Thyroid gland (tissue), 4 donors: Measurements from ENCODE around the gene AKAP10. TPM values are rescaled to one million over a fixed set of nuclear protein-coding genes. Genes with fewer than 3 reads are reported as not detected.
"Not testable (repeated sequence)": the region's sequence is repeated elsewhere in the genome, so short reads cannot be mapped to it uniquely, and the experiment has no call there.

Experiments used
- DNase-seq, 2 donors: peaks; one replicate each; pipeline ENCODE4 v3.0.0-alpha.2; 2019
- H3K27ac ChIP-seq, 3 donors: fragments of 200-600 bp; sonication (generic); 1 replicate in 2 of 3; 2 replicates in 1 of 3; pipeline ENCODE4 v1.5.1; 2016 to 2019; ENCODE audit warnings: mild to moderate bottlenecking in 1 of 3, moderate library complexity in 1 of 3
- H3K27me3 ChIP-seq: fragments of 200-600 bp; sonication (generic); one replicate; pipeline ENCODE4 v1.5.1; 2019
- H3K36me3 ChIP-seq, 2 donors: fragments of 200-600 bp; sonication (generic); one replicate each; pipeline ENCODE4 v1.5.1; 2016 to 2019
- H3K4me1 ChIP-seq, 2 donors: fragments of 200-600 bp; sonication (generic); one replicate each; pipeline ENCODE4 v1.5.1; 2017 to 2019
- H3K4me3 ChIP-seq, 3 donors: fragments of 200-600 bp; sonication (generic); replicated peaks in 1 of 3; 1 replicate in 2 of 3; 2 replicates in 1 of 3; pipeline ENCODE4 v1.5.1; 2016; ENCODE audit warnings: mild to moderate bottlenecking in 1 of 3
- H3K9me3 ChIP-seq: fragments of 200-600 bp; sonication (generic); one replicate; pipeline ENCODE4 v1.5.1; 2017
- POLR2A ChIP-seq, 2 donors: fragments of 450-650 bp; IDR thresholded peaks; one replicate each; pipeline ENCODE4 v1.6.1; 2017; ENCODE audit warnings: antibody characterized with exemption in 2 of 2, mild to moderate bottlenecking in 2 of 2, moderate library complexity in 1 of 2
- WGBS, 2 donors: methylation state at CpG; one replicate each; pipeline ENCODE4 v1.1.5; 2017; 5-methylcytosine and 5-hydroxymethylcytosine counted together
- intact Hi-C: fragments of 100-400 bp; cut with DNase I; formaldehyde crosslinking; loops from one replicate; pipeline ENCODE4 v1.15.1; 2023
- total RNA-seq, 4 donors: library from RNA; depleted of rRNA; stranded (reverse); fragments of >200 nt; gene quantifications; one replicate each; pipeline ENCODE4 v1.2.3, GENCODE V29; 2016
- TF ChIP-seq, protein P1 (sequence below), 6 experiments: fragments of 200-600 bp in 3 of 6; fragments of 450-650 bp in 3 of 6; sonication (generic) in 3 of 6; IDR thresholded peaks; one replicate each; pipeline ENCODE4 v1.5.1; 2016 to 2019; ENCODE audit warnings: antibody characterized with exemption in 6 of 6, mild to moderate bottlenecking in 2 of 6, inconsistent platforms in 1 of 6, moderate library complexity in 1 of 6

Gene AKAP10
- total RNA-seq, 4 donors from 2014 or later: 34.6 to 65.0 (median 42.0) TPM

DNA sequence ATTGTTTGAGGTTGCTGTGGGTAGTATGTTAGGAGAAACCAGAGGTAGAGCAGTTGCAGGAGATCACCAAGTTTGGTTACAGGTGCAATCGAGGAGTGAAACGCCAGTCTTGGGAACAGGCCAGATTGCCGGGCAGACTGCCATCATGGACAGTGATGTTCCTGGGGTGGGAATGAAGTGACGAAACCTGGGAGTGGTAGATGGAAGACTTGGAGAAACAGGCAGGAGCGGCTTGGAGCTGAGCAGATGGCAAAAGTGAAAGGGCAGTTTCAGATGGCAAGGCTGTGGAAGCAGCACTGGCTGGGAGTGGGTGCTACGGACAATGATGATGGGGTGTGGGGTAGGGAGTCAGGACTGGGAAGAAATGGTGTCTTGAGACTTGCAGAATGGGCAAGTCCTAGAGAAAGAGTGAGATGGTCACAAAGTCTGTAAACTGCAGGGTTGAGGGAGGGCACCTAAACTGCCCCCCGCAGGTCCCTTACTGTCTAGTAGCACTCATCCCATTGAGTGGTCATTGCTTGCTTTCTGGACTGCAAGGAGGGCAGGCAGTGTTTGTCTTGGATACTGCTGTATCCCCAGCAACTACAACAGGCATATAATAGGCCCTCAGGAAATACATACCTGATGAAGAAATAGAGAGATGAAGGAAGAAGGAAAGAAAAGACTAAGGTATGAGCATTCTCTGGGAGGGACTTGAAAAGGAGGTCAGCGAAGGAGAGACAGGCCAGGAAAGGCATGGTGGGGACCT, 80.4 kb downstream of the AKAP10 start:
- Histone ChIP-seq H3K4me1 (peaks cover 0 to 3% of the 10 kb centered on the region in 2 donors), H3K9me3 (no peaks in the 10 kb centered on the region), H3K36me3 (no peaks in the 10 kb centered on the region), H3K27me3 (no peaks in the 10 kb centered on the region), H3K4me3 (no peak overlapping the region), H3K27ac (no peak overlapping the region)
- intact Hi-C loops: no loop called here
- TF ChIP-seq, protein P1, sequence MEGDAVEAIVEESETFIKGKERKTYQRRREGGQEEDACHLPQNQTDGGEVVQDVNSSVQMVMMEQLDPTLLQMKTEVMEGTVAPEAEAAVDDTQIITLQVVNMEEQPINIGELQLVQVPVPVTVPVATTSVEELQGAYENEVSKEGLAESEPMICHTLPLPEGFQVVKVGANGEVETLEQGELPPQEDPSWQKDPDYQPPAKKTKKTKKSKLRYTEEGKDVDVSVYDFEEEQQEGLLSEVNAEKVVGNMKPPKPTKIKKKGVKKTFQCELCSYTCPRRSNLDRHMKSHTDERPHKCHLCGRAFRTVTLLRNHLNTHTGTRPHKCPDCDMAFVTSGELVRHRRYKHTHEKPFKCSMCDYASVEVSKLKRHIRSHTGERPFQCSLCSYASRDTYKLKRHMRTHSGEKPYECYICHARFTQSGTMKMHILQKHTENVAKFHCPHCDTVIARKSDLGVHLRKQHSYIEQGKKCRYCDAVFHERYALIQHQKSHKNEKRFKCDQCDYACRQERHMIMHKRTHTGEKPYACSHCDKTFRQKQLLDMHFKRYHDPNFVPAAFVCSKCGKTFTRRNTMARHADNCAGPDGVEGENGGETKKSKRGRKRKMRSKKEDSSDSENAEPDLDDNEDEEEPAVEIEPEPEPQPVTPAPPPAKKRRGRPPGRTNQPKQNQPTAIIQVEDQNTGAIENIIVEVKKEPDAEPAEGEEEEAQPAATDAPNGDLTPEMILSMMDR (IDR thresholded peaks at IDR 0.05): no peak
- TF ChIP-seq POLR2A (IDR thresholded peaks at IDR 0.05): no peak
- WGBS, 2 donors: 59 to 62% methylated on average over 8 of the region's 8 CpGs
- DNase-seq: peak; percentile 49 to 65

DNA sequence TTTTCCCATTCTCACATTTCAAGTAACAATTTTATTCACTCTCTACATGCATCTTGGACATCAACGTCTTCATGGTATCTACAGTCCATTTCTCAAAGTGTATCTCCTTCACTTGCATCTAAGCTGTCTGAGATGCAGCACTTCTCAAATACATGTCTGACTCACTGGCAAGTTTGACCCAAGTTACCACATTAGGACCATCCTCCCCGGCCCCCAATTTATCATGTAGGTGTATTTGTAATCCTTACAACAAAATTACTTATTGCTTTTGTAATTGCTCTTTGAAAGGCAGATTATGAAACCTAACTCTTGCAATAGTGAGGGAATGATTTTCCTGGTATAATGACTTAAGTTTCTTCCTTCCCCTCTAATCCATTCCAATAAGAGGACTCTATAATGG, 80.9 kb downstream of the AKAP10 start:
- WGBS, 2 donors: 89 to 92% methylated on average over 2 of the region's 2 CpGs
- Histone ChIP-seq H3K9me3 (no peaks in the 10 kb centered on the region), H3K27me3 (no peaks in the 10 kb centered on the region), H3K4me3 (no peak overlapping the region), H3K36me3 (no peaks in the 10 kb centered on the region), H3K27ac (no peak overlapping the region), H3K4me1 (peaks cover 0 to 3% of the 10 kb centered on the region in 2 donors)
- no peak for DNase-seq
- intact Hi-C loops: no loop called here
- TF ChIP-seq POLR2A (IDR thresholded peaks at IDR 0.05): no peak
- TF ChIP-seq, protein P1 (IDR thresholded peaks at IDR 0.05): no peak

DNA sequence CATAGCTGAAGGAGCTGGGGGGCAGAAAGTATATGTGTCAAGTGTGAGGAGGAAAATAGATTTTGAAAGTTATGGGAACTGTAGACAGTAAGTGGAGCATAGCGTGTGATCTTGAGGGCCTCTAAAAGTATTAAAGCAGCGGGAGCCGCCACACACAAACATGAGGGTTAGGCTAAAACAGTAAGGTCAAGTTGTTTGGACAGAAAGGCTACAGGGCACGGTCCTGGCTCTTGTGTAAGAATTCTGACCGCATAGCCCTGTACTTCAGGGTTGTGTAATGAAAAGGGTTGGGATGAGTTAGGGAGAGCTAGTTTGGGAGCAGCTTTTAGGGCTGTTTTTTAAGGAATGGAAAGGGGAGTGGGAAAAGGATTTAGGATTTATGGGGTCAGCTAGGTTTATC, 87.1 kb downstream of the AKAP10 start:
- H3K4me1 ChIP-seq, H3K36me3 ChIP-seq, intact Hi-C loops, H3K9me3 ChIP-seq, H3K4me3 ChIP-seq, H3K27me3 ChIP-seq, H3K27ac ChIP-seq, DNase-seq: not testable (repeated sequence)
- WGBS, 2 donors: 89 to 90% methylated on average over 5 of the region's 5 CpGs

GRCh38 chr17:19890001-19890400, 87.6 kb downstream of the AKAP10 start:
- DNase-seq, H3K36me3 ChIP-seq, H3K4me3 ChIP-seq, H3K27me3 ChIP-seq, intact Hi-C loops, H3K27ac ChIP-seq, H3K4me1 ChIP-seq, H3K9me3 ChIP-seq: not testable (repeated sequence)
- 94 to 98% methylated on average over 5 of the region's 5 CpGs for WGBS, 2 donors

GRCh38 chr17:19886116-19886515, 91.5 kb downstream of the AKAP10 start:
- H3K27ac ChIP-seq: no peak overlapping the region
- H3K4me1 ChIP-seq: no peaks in the 10 kb centered on the region
- no peaks in the 10 kb centered on the region for H3K9me3 ChIP-seq
- no peaks in the 10 kb centered on the region for H3K36me3 ChIP-seq
- TF ChIP-seq POLR2A (IDR thresholded peaks at IDR 0.05): no peak
- TF ChIP-seq, protein P1 (IDR thresholded peaks at IDR 0.05): no peak
- intact Hi-C loops: no loop called here
- no peaks in the 10 kb centered on the region for H3K27me3 ChIP-seq
- no peak overlapping the region for H3K4me3 ChIP-seq
- DNase-seq: no peak

GRCh38 chr17:19883537-19884215, 94.0 kb downstream of the AKAP10 start:
- Histone ChIP-seq H3K4me1 (no peaks in the 10 kb centered on the region), H3K27me3 (no peaks in the 10 kb centered on the region), H3K27ac (no peak overlapping the region), H3K4me3 (no peak overlapping the region), H3K9me3 (no peaks in the 10 kb centered on the region), H3K36me3 (no peaks in the 10 kb centered on the region)
- DNase-seq: no peak
- WGBS, 2 donors: 78 to 88% methylated on average over 8 of the region's 8 CpGs
- no peak for TF ChIP-seq POLR2A (IDR thresholded peaks at IDR 0.05)
- TF ChIP-seq, protein P1 (IDR thresholded peaks at IDR 0.05): no peak
- intact Hi-C loops: no loop called here
